ENCODE results near the gene DNAH5.

Gene DNAH5

GRCh38 chr5:13926731-13927130 is 17.8 kb downstream of the DNAH5 start:
- Histone ChIP-seq H3K9me2 (ENCODE audit: low read depth, low read length) (no peaks in the 10 kb centered on the region), H3K27ac (ENCODE audit: low read depth, low read length, poor library complexity, severe bottlenecking) (no peak overlapping the region), H3K27me3 (ENCODE audit: insufficient read depth, low read length) (no peaks in the 10 kb centered on the region), H3K79me2 (ENCODE audit: insufficient read depth, low read length) (no peaks in the 10 kb centered on the region), H3K36me3 (ENCODE audit: insufficient read depth, low read length) (no peaks in the 10 kb centered on the region), H3K4me3 (ENCODE audit: low read depth, low read length, poor library complexity, severe bottlenecking) (no peak overlapping the region), H4K20me1 (ENCODE audit: insufficient read depth, low read length) (no peaks in the 10 kb centered on the region), H3F3A (ENCODE audit: insufficient read depth, low read length) (no peaks in the 10 kb centered on the region), H3K4me1 (ENCODE audit: insufficient read depth, low read length, severe bottlenecking) (no peaks in the 10 kb centered on the region), H3K9me3 (ENCODE audit: low read length) (no peaks in the 10 kb centered on the region), H2AFZ (ENCODE audit: low read length) (no peak overlapping the region), H3K4me2 (ENCODE audit: low read length) (no peak overlapping the region), H3K9ac (ENCODE audit: low read length) (no peak overlapping the region)
- TF ChIP-seq CTCF (IDR thresholded peaks at IDR 0.05; ENCODE audit: low read length): no peak
- TF ChIP-seq EZH2 (IDR thresholded peaks at IDR 0.05; ENCODE audit: borderline replicate concordance, low read length): no peak

DNA sequence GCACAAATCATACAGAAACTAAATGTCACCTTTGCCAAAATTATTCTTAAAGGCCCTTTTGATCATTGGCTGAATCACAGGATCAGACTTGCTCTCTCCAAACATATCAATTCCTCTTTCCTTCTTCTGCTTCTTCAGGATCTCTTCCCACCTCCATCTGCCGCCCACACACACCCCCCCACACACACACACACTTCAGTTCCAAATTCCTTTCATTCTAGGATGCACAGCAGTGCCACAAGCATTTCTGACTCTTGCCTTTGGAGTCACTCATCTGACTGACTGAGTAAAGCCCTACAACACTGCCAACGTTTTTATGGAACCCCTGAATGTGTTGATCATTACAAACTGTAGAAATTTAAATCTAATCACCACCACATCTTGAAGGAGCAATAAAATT is 22.9 kb downstream of the DNAH5 start:
- no peaks in the 10 kb centered on the region for H3K9me3 ChIP-seq (ENCODE audit: low read length)
- no peaks in the 10 kb centered on the region for H3K79me2 ChIP-seq (ENCODE audit: insufficient read depth, low read length)
- no peaks in the 10 kb centered on the region for H4K20me1 ChIP-seq (ENCODE audit: insufficient read depth, low read length)
- no peaks in the 10 kb centered on the region for H3K9me2 ChIP-seq (ENCODE audit: low read depth, low read length)
- TF ChIP-seq CTCF (IDR thresholded peaks at IDR 0.05; ENCODE audit: low read length) (no peak), EZH2 (IDR thresholded peaks at IDR 0.05; ENCODE audit: borderline replicate concordance, low read length) (no peak)
- H3K4me3 ChIP-seq (ENCODE audit: low read depth, low read length, poor library complexity, severe bottlenecking): no peak overlapping the region
- H2AFZ ChIP-seq (ENCODE audit: low read length): no peak overlapping the region
- no peak overlapping the region for H3K9ac ChIP-seq (ENCODE audit: low read length)
- no peaks in the 10 kb centered on the region for H3F3A ChIP-seq (ENCODE audit: insufficient read depth, low read length)
- no peaks in the 10 kb centered on the region for H3K27me3 ChIP-seq (ENCODE audit: insufficient read depth, low read length)
- no peaks in the 10 kb centered on the region for H3K4me1 ChIP-seq (ENCODE audit: insufficient read depth, low read length, severe bottlenecking)
- no peak overlapping the region for H3K4me2 ChIP-seq (ENCODE audit: low read length)
- H3K36me3 ChIP-seq (ENCODE audit: insufficient read depth, low read length): no peaks in the 10 kb centered on the region
- no peak overlapping the region for H3K27ac ChIP-seq (ENCODE audit: low read depth, low read length, poor library complexity, severe bottlenecking)

DNA sequence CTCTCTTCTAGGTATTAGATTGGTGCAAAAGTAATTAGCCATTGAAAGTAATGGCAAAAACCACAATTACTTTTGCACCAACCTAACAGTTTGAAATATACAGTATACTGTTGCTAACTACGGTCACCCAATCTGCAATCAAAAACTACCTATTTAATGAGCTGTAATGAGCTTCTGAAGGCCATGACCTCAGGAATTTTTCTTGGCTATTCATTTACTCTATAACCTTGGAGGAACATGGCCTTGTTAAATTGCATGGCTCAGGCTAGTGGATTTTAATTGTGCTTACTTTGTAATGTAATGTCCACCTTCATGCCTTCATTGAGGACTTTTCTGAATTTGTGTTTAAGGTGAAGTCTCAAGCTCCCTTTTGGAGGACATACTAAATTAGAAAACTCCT is 24.7 kb downstream of the DNAH5 start:
- H2AFZ ChIP-seq (ENCODE audit: low read length): no peak overlapping the region
- no peaks in the 10 kb centered on the region for H3F3A ChIP-seq (ENCODE audit: insufficient read depth, low read length)
- no peak for TF ChIP-seq EZH2 (IDR thresholded peaks at IDR 0.05; ENCODE audit: borderline replicate concordance, low read length)
- H3K4me3 ChIP-seq (ENCODE audit: low read depth, low read length, poor library complexity, severe bottlenecking): no peak overlapping the region
- no peaks in the 10 kb centered on the region for H3K9me3 ChIP-seq (ENCODE audit: low read length)
- H3K9ac ChIP-seq (ENCODE audit: low read length): no peak overlapping the region
- H3K79me2 ChIP-seq (ENCODE audit: insufficient read depth, low read length): no peaks in the 10 kb centered on the region
- no peak overlapping the region for H3K4me2 ChIP-seq (ENCODE audit: low read length)
- no peaks in the 10 kb centered on the region for H3K9me2 ChIP-seq (ENCODE audit: low read depth, low read length)
- no peak overlapping the region for H3K27ac ChIP-seq (ENCODE audit: low read depth, low read length, poor library complexity, severe bottlenecking)
- H3K4me1 ChIP-seq (ENCODE audit: insufficient read depth, low read length, severe bottlenecking): no peaks in the 10 kb centered on the region
- no peaks in the 10 kb centered on the region for H3K27me3 ChIP-seq (ENCODE audit: insufficient read depth, low read length)
- H3K36me3 ChIP-seq (ENCODE audit: insufficient read depth, low read length): no peaks in the 10 kb centered on the region
- no peaks in the 10 kb centered on the region for H4K20me1 ChIP-seq (ENCODE audit: insufficient read depth, low read length)

- H3F3A ChIP-seq (ENCODE audit: insufficient read depth, low read length): no peaks in the 10 kb centered on the region
- H3K4me1 ChIP-seq (ENCODE audit: insufficient read depth, low read length, severe bottlenecking): no peaks in the 10 kb centered on the region
- no peaks in the 10 kb centered on the region for H3K27me3 ChIP-seq (ENCODE audit: insufficient read depth, low read length)
- no peak overlapping the region for H3K4me2 ChIP-seq (ENCODE audit: low read length)
- H3K9me3 ChIP-seq (ENCODE audit: low read length): no peaks in the 10 kb centered on the region
- H3K36me3 ChIP-seq (ENCODE audit: insufficient read depth, low read length): no peaks in the 10 kb centered on the region
- TF ChIP-seq CTCF (IDR thresholded peaks at IDR 0.05; ENCODE audit: low read length) (no peak), EZH2 (IDR thresholded peaks at IDR 0.05; ENCODE audit: borderline replicate concordance, low read length) (no peak)
- no peak overlapping the region for H2AFZ ChIP-seq (ENCODE audit: low read length)
- H3K9ac ChIP-seq (ENCODE audit: low read length): no peak overlapping the region
- no peaks in the 10 kb centered on the region for H4K20me1 ChIP-seq (ENCODE audit: insufficient read depth, low read length)
- H3K27ac ChIP-seq (ENCODE audit: low read depth, low read length, poor library complexity, severe bottlenecking): no peak overlapping the region
- no peaks in the 10 kb centered on the region for H3K79me2 ChIP-seq (ENCODE audit: insufficient read depth, low read length)
- H3K4me3 ChIP-seq (ENCODE audit: low read depth, low read length, poor library complexity, severe bottlenecking): no peak overlapping the region
- H3K9me2 ChIP-seq (ENCODE audit: low read depth, low read length): no peaks in the 10 kb centered on the region
These were observed 25.4 kb downstream of the DNAH5 start for GRCh38 chr5:13919087-13919486.
